CD4-positive, alpha-beta memory T cell (primary cell): ENCODE results near the gene AHI1. TPM values are rescaled to one million over a fixed set of nuclear protein-coding genes. Genes with fewer than 3 reads are reported as not detected.
A peak's percentile ranks its signal among the peaks of the same experiment; 100 is the strongest.

Experiments
- CTCF ChIA-PET: fragments of 350-600 bp; sonication (Branson Sonifier 250); formaldehyde crosslinking; loops from one replicate; lab custom pipeline; 2021; ENCODE audit warnings: inconsistent platforms; ENCODE audit not compliant: partially characterized antibody; lab: Charles Lee
- POLR2A ChIA-PET: fragments of 350-600 bp; sonication (Branson Sonifier 250); formaldehyde crosslinking; loops from one replicate; lab custom pipeline; 2021; ENCODE audit not compliant: partially characterized antibody; lab: Charles Lee
- DNase-seq, 5 donors: peaks; one replicate each; pipeline versions ENCODE4 v3.0.0 to v3.0.0-alpha.2; 2020 to 2022; ENCODE audit warnings: mixed read lengths in 1 of 5
- H3K27ac ChIP-seq: one replicate; pipeline ENCODE4 v1.7.0; 2013; ENCODE audit warnings: low read depth, low read length
- H3K27me3 ChIP-seq: 2 replicates; pipeline ENCODE4 v1.7.0; 2013; ENCODE audit warnings: mild to moderate bottlenecking, low read length, moderate library complexity; ENCODE audit not compliant: insufficient read depth
- H3K36me3 ChIP-seq: 2 replicates; pipeline ENCODE4 v1.7.0; 2013; ENCODE audit warnings: mild to moderate bottlenecking, low read length, moderate library complexity; ENCODE audit not compliant: insufficient read depth
- H3K4me1 ChIP-seq: 2 replicates; pipeline ENCODE4 v1.7.0; 2013; ENCODE audit warnings: mild to moderate bottlenecking, low read length, moderate library complexity; ENCODE audit not compliant: insufficient read depth
- H3K4me3 ChIP-seq, 2 donors: one replicate each; pipeline ENCODE4 v1.7.0; 2013; ENCODE audit warnings: low read length in 2 of 2, mild to moderate bottlenecking in 1 of 2
- H3K9me3 ChIP-seq, 2 donors: one replicate each; pipeline ENCODE4 v1.7.0; 2013; ENCODE audit warnings: low read length in 2 of 2, control low read depth in 1 of 2; ENCODE audit not compliant: control insufficient read depth in 1 of 2
- H3K27ac Mint-ChIP-seq, 7 donors: one replicate each; pipeline ENCODE4 v1.8.0; 2020 to 2021; ENCODE audit warnings: mixed read lengths in 7 of 7, mild to moderate bottlenecking in 6 of 7, inconsistent platforms in 3 of 7, moderate library complexity in 3 of 7
- H3K27me3 Mint-ChIP-seq, 2 donors: one replicate each; pipeline ENCODE4 v1.8.0; 2020 to 2021; ENCODE audit warnings: mixed read lengths in 2 of 2
- H3K36me3 Mint-ChIP-seq, 2 donors: one replicate each; pipeline ENCODE4 v1.8.0; 2020 to 2021; ENCODE audit warnings: mixed read lengths in 2 of 2, inconsistent platforms in 1 of 2, mild to moderate bottlenecking in 1 of 2
- H3K4me1 Mint-ChIP-seq, 4 donors: one replicate each; pipeline ENCODE4 v1.8.0; 2020 to 2021; ENCODE audit warnings: mixed read lengths in 4 of 4, mild to moderate bottlenecking in 1 of 4
- H3K4me3 Mint-ChIP-seq, 8 donors: one replicate each; pipeline ENCODE4 v1.8.0; 2020 to 2021; ENCODE audit warnings: mixed read lengths in 8 of 8, mild to moderate bottlenecking in 7 of 8, moderate library complexity in 6 of 8, inconsistent platforms in 3 of 8
- H3K9me3 Mint-ChIP-seq, 8 donors: one replicate each; pipeline ENCODE4 v1.8.0; 2020 to 2021; ENCODE audit warnings: mixed read lengths in 8 of 8, mild to moderate bottlenecking in 5 of 8, inconsistent platforms in 3 of 8, moderate library complexity in 1 of 8
- intact Hi-C: fragments of 100-400 bp; cut with micrococcal nuclease; formaldehyde crosslinking; loops from one replicate; pipeline ENCODE4 v1.15.1; 2023
- polyA plus RNA-seq, 2 donors: library from polyadenylated mRNA; unstranded; fragments of 300-500 nt; fragmentation: Illumina TruSeq; gene quantifications; one replicate each; pipeline ENCODE4 v1.2.3, GENCODE V29; 2021
- total RNA-seq, 2 experiments: library from RNA; stranded (reverse); gene quantifications; one replicate each; pipeline ENCODE4 v1.2.3, GENCODE V29; 2021

Gene AHI1
- total and polyA plus RNA-seq, 4 experiments from 2014 or later, result 0.59 to 12.8 (median 9.2) TPM

DNA sequence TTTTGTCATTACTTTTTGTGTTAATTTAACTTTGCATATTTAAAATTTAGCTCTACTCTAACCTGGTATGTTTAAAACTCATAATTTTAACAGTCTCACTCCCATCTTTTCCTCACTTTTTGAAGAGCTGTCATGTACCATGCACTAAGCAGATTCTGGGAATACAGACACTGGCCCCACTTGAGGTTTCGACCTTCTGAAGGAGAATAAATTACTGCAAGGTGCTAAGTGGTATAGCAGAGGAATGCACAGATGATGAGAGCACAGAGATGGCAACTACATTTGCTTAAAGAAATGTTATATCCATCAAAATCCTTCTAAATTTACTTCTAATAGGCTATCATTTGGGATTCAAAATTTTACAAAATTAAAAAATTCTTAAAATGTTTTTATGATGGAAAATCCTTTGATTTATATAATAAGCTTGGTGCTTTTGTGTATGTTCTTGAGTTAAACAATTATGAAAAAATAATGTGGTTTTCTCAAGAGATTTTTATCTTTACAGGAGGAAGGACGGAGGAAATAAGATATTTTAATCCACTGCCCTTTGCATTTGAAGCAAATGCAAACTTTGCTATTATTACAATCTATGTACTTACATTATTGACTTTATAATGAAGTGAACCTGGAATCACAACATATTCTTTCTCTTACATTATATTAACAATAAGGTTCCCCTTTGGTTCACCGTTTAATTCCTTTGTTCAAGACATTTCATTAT, 79.3 kb downstream of the AHI1 start:
- Mint-ChIP-seq H3K27me3 (no peaks in the 10 kb centered on the region), H3K36me3 (peaks cover 0 to 8% of the 10 kb centered on the region in 2 donors), H3K27ac (no peak overlapping the region), H3K4me1 (no peaks in the 10 kb centered on the region), H3K4me3 (no peak overlapping the region), H3K9me3 (no peaks in the 10 kb centered on the region)
- Histone ChIP-seq H3K27ac (no peak overlapping the region), H3K9me3 (no peaks in the 10 kb centered on the region), H3K36me3 (no peaks in the 10 kb centered on the region), H3K4me1 (no peaks in the 10 kb centered on the region), H3K4me3 (no peak overlapping the region), H3K27me3 (no peaks in the 10 kb centered on the region)
- no peak for DNase-seq
- POLR2A ChIA-PET, result no interaction called here
- intact Hi-C loops, result no loop called here
- CTCF ChIA-PET, result no interaction called here

DNA sequence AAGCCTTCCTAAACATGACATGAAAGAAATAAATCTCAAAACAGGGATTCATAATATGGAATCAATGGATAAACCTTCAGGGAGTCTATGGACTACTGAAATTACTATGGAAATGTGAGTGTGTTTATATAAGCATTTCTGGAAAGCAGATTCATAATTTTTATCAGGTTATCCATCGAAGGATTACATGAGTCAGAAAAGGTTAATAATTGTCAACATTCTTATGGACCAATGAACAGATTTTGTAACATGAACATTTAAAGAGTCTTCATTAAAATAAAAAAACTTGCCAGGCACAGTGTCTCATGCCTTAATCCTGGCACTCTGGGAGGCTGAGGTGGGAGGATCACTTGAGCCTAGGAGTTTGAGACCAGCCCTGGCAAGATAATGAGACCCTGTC, 84.8 kb downstream of the AHI1 start:
- DNase-seq, result no peak
- Mint-ChIP-seq H3K27me3 (no peaks in the 10 kb centered on the region), H3K27ac (no peak overlapping the region), H3K36me3 (peaks cover 0 to 9% of the 10 kb centered on the region in 2 donors), H3K9me3 (no peaks in the 10 kb centered on the region), H3K4me1 (no peaks in the 10 kb centered on the region), H3K4me3 (no peak overlapping the region)
- H3K4me1 ChIP-seq, result no peaks in the 10 kb centered on the region
- ChIA-PET POLR2A (no interaction called here), CTCF (no interaction called here)
- H3K4me3 ChIP-seq, result no peak overlapping the region
- H3K36me3 ChIP-seq, result no peaks in the 10 kb centered on the region
- no peaks in the 10 kb centered on the region for H3K27me3 ChIP-seq
- intact Hi-C loops, result no loop called here
- no peak overlapping the region for H3K27ac ChIP-seq
- H3K9me3 ChIP-seq, result no peaks in the 10 kb centered on the region

GRCh38 chr6:135411849-135412248, 85.7 kb downstream of the AHI1 start:
- H3K36me3 ChIP-seq, result no peaks in the 10 kb centered on the region
- Mint-ChIP-seq H3K9me3 (no peaks in the 10 kb centered on the region), H3K4me1 (no peaks in the 10 kb centered on the region), H3K4me3 (no peak overlapping the region), H3K27ac (no peak overlapping the region), H3K36me3 (peaks cover 0 to 9% of the 10 kb centered on the region in 2 donors), H3K27me3 (no peaks in the 10 kb centered on the region)
- CTCF ChIA-PET, result interaction anchor here (0.6 to 2.2 kb wide), 2 partner anchors 13 to 267 kb away, joined by 3 to 6 read pairs; no protein-coding TSS in a partner anchor
- H3K4me1 ChIP-seq, result no peaks in the 10 kb centered on the region
- no peaks in the 10 kb centered on the region for H3K27me3 ChIP-seq
- DNase-seq, result no peak
- no peak overlapping the region for H3K4me3 ChIP-seq
- intact Hi-C loops, result no loop called here
- H3K9me3 ChIP-seq, result no peaks in the 10 kb centered on the region
- H3K27ac ChIP-seq, result no peak overlapping the region
- POLR2A ChIA-PET, result no interaction called here

GRCh38 chr6:135411339-135411738, 86.2 kb downstream of the AHI1 start:
- no peak for DNase-seq

DNA sequence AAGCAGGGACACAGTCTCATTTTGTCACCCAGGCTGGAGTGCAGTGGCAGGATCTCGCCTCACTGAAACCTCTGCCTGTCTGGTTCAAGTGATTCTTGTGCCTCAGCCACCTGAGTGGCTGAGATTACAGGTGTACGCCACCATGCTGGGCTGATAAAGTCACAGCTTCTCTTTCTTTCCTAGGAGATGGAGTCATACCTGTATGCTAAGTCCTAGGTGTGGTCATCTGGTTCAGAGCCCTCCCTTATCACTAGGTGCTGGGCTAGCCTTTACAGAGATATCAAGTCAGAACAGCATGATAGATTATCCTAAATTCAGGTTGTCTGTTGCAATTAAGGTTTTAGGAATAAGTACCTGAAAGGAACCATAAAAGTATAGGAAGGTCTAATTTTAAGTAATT, 86.7 kb downstream of the AHI1 start:
- H3K4me1 Mint-ChIP-seq, result no peaks in the 10 kb centered on the region
- no peak for DNase-seq
- intact Hi-C loops, result no loop called here
- Histone ChIP-seq H3K9me3 (no peaks in the 10 kb centered on the region), H3K4me3 (no peak overlapping the region), H3K4me1 (no peaks in the 10 kb centered on the region), H3K36me3 (no peaks in the 10 kb centered on the region), H3K27me3 (no peaks in the 10 kb centered on the region), H3K27ac (no peak overlapping the region)
- H3K27ac Mint-ChIP-seq, result peak overlapping the region in 1 of 7 donors; percentile 37
- H3K9me3 Mint-ChIP-seq, result no peaks in the 10 kb centered on the region
- H3K36me3 Mint-ChIP-seq, result peaks cover 0 to 9% of the 10 kb centered on the region in 2 donors
- POLR2A ChIA-PET, result no interaction called here
- no peaks in the 10 kb centered on the region for H3K27me3 Mint-ChIP-seq
- H3K4me3 Mint-ChIP-seq, result no peak overlapping the region
- CTCF ChIA-PET, result interaction anchor here (0.9 to 2.2 kb wide), 3 partner anchors 11 to 14 kb away, joined by 3 to 6 read pairs (median 4); no protein-coding TSS in a partner anchor

More at GRCh38 chr6:135411339-135411738, 86.2 kb downstream of the AHI1 start:
- Histone ChIP-seq H3K9me3 (no peaks in the 10 kb centered on the region), H3K27me3 (no peaks in the 10 kb centered on the region), H3K27ac (no peak overlapping the region), H3K36me3 (no peaks in the 10 kb centered on the region), H3K4me1 (no peaks in the 10 kb centered on the region), H3K4me3 (no peak overlapping the region)
- Mint-ChIP-seq H3K36me3 (peaks cover 0 to 9% of the 10 kb centered on the region in 2 donors), H3K4me3 (no peak overlapping the region), H3K27me3 (no peaks in the 10 kb centered on the region), H3K27ac (no peak overlapping the region), H3K9me3 (no peaks in the 10 kb centered on the region), H3K4me1 (no peaks in the 10 kb centered on the region)
- ChIA-PET POLR2A (no interaction called here), CTCF (interaction anchor here (0.9 to 2.2 kb wide), 3 partner anchors 12 to 14 kb away, joined by 3 to 6 read pairs (median 4); no protein-coding TSS in a partner anchor)
- intact Hi-C loops, result no loop called here

DNA sequence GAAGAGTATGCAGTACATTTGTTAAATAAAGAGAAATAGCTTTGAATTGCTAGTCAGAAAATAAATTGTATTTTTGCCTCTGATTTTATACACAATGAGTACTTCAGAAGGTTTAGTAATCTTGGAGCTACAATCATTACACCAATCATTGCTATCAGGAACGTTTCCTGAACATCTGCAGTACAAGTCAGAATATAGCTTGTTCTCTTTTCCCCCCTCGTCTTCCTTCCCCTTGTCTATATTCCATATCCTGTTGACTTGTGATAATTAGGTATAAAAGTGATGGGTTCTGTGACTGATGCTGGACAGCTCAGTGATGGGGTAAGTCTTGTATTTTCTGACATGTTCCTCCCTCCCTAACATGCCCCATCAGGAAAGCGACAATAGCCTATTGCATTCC, 94.0 kb downstream of the AHI1 start:
- Histone ChIP-seq H3K4me3 (no peak overlapping the region), H3K36me3 (no peaks in the 10 kb centered on the region), H3K27me3 (no peaks in the 10 kb centered on the region), H3K27ac (no peak overlapping the region), H3K9me3 (no peaks in the 10 kb centered on the region), H3K4me1 (no peaks in the 10 kb centered on the region)
- no peak for DNase-seq
- Mint-ChIP-seq H3K4me3 (no peak overlapping the region), H3K4me1 (no peaks in the 10 kb centered on the region), H3K27ac (no peak overlapping the region), H3K9me3 (no peaks in the 10 kb centered on the region), H3K36me3 (peaks cover 1 to 25% of the 10 kb centered on the region in 2 donors), H3K27me3 (no peaks in the 10 kb centered on the region)
- intact Hi-C loops, result no loop called here
- CTCF ChIA-PET, result no interaction called here
- POLR2A ChIA-PET, result no interaction called here

DNA sequence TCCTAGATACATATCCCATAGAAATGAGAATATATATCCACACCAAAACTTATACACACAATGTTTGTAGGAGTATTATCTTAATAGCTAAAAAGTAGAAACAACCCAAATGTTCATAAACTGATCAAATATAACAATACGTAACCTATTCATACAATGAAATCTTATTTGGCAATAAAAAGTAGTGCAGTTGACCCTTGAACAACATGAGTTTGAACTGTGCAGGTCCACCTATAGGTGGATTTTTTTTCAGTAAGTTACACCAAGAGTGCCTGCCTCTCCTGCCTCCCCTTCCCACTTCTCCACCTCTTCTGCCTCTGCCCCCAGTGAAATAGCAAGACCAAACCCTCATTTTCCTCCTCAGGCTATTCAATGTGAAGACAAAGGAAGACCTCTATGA, 95.2 kb downstream of the AHI1 start:
- peaks cover 1 to 25% of the 10 kb centered on the region in 2 donors for H3K36me3 Mint-ChIP-seq
- ChIA-PET CTCF (no interaction called here), POLR2A (no interaction called here)
- no peaks in the 10 kb centered on the region for H3K27me3 Mint-ChIP-seq
- no peak overlapping the region for H3K4me3 ChIP-seq
- no peaks in the 10 kb centered on the region for H3K36me3 ChIP-seq
- H3K9me3 ChIP-seq, result no peaks in the 10 kb centered on the region
- no peak overlapping the region for H3K27ac ChIP-seq
- DNase-seq, result no peak
- H3K27ac Mint-ChIP-seq, result no peak overlapping the region
- H3K4me3 Mint-ChIP-seq, result no peak overlapping the region
- H3K9me3 Mint-ChIP-seq, result no peaks in the 10 kb centered on the region
- no peaks in the 10 kb centered on the region for H3K4me1 Mint-ChIP-seq
- H3K27me3 ChIP-seq, result no peaks in the 10 kb centered on the region
- no peaks in the 10 kb centered on the region for H3K4me1 ChIP-seq
- intact Hi-C loops, result no loop called here
